ENCODE measurements around the gene C11orf68. TPM values are rescaled to one million over a fixed set of nuclear protein-coding genes. Genes with fewer than 3 reads are reported as not detected.

C11orf68 gene
- total RNA-seq, 1 donor from 2014 or later: 34.6 TPM

DNA sequence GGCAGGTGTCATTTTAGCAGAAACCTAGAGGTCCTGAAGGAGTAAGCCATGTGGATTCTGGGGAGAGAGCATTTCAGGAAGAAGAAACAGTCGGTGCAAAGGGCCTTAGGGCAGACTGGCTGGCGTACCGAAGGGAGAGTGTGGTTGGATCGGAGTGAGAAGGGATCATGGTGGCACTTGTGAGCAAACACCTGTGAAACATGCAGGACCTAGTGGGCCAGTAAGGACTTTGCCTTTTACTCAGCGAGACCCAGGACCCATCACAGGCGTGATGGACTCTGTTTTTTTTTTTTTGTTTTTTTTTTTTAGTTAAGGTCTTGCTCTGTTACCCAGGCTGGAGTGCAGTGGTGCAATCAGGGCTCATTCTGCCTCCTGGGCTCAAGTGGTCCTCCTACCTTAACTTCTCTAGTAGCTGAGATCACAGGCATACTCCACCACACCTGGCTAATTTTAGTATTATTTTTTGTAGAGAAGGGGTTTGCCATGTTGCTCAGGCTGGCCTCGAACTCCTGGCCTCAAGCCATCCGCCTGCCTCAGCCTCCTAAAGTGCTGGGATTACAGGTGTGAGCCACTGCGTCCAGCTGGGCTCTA is 23.0 kb upstream of the C11orf68 start:
- Histone ChIP-seq H3K9ac (ENCODE audit: low read length) (peak overlapping the region; percentile 13), H3K79me2 (ENCODE audit: insufficient read depth, low read length) (no peaks in the 10 kb centered on the region), H2AFZ (ENCODE audit: low read depth, low read length) (peak overlapping the region; percentile 51), H3K4me3 (ENCODE audit: insufficient read depth, low read depth, low read length) (peak overlapping the region; percentile 25), H3K9me3 (ENCODE audit: insufficient read depth, low read depth, low read length) (no peaks in the 10 kb centered on the region), H3K36me3 (ENCODE audit: insufficient read depth, low read length) (no peaks in the 10 kb centered on the region), H4K20me1 (ENCODE audit: insufficient read depth, low read length) (no peaks in the 10 kb centered on the region), H3K27me3 (ENCODE audit: insufficient read depth, low read length) (no peaks in the 10 kb centered on the region), H3K4me1 (ENCODE audit: insufficient read depth, low read length) (peaks cover 11% of the 10 kb centered on the region), H3K4me2 (ENCODE audit: low read length) (peak overlapping the region; percentile 70), H3K27ac (ENCODE audit: low read depth, low read length) (peak overlapping the region; percentile 25)
- Mint-ChIP-seq H3K36me3 (ENCODE audit: low read depth, unreplicated experiment) (no peaks in the 10 kb centered on the region), H3K9me3 (ENCODE audit: unreplicated experiment) (no peaks in the 10 kb centered on the region), H3K4me1 (ENCODE audit: low read depth, unreplicated experiment) (peaks cover 9% of the 10 kb centered on the region), H3K4me3 (ENCODE audit: unreplicated experiment) (peak overlapping the region; percentile 4), H3K27ac (ENCODE audit: unreplicated experiment) (peak overlapping the region; percentile 19), H3K27me3 (ENCODE audit: low read depth, unreplicated experiment) (peaks cover 5% of the 10 kb centered on the region)
- FAIRE-seq (no peak), DNase-seq (ENCODE audit: low read depth) (no peak)
- TF ChIP-seq, protein P1, sequence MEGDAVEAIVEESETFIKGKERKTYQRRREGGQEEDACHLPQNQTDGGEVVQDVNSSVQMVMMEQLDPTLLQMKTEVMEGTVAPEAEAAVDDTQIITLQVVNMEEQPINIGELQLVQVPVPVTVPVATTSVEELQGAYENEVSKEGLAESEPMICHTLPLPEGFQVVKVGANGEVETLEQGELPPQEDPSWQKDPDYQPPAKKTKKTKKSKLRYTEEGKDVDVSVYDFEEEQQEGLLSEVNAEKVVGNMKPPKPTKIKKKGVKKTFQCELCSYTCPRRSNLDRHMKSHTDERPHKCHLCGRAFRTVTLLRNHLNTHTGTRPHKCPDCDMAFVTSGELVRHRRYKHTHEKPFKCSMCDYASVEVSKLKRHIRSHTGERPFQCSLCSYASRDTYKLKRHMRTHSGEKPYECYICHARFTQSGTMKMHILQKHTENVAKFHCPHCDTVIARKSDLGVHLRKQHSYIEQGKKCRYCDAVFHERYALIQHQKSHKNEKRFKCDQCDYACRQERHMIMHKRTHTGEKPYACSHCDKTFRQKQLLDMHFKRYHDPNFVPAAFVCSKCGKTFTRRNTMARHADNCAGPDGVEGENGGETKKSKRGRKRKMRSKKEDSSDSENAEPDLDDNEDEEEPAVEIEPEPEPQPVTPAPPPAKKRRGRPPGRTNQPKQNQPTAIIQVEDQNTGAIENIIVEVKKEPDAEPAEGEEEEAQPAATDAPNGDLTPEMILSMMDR (IDR thresholded peaks at IDR 0.05; ENCODE audit: insufficient read depth, low read depth, low read length): no peak
- no peak for TF ChIP-seq EZH2 (IDR thresholded peaks at IDR 0.05; ENCODE audit: insufficient read depth, low read length)

- H3K27ac ChIP-seq (ENCODE audit: low read depth, low read length): no peak overlapping the region
- no peaks in the 10 kb centered on the region for H3K79me2 ChIP-seq (ENCODE audit: insufficient read depth, low read length)
- H2AFZ ChIP-seq (ENCODE audit: low read depth, low read length): no peak overlapping the region
- peaks cover 2% of the 10 kb centered on the region for H3K27me3 Mint-ChIP-seq (ENCODE audit: low read depth, unreplicated experiment)
- no peak overlapping the region for H3K4me3 Mint-ChIP-seq (ENCODE audit: unreplicated experiment)
- no peak overlapping the region for H3K4me2 ChIP-seq (ENCODE audit: low read length)
- FAIRE-seq (no peak), DNase-seq (ENCODE audit: low read depth) (no peak)
- no peak overlapping the region for H3K4me3 ChIP-seq (ENCODE audit: insufficient read depth, low read depth, low read length)
- peaks cover 9% of the 10 kb centered on the region for H3K4me1 Mint-ChIP-seq (ENCODE audit: low read depth, unreplicated experiment)
- H3K9ac ChIP-seq (ENCODE audit: low read length): no peak overlapping the region
- H3K36me3 ChIP-seq (ENCODE audit: insufficient read depth, low read length): no peaks in the 10 kb centered on the region
- TF ChIP-seq, protein P1 (IDR thresholded peaks at IDR 0.05; ENCODE audit: insufficient read depth, low read depth, low read length): no peak
- TF ChIP-seq EZH2 (IDR thresholded peaks at IDR 0.05; ENCODE audit: insufficient read depth, low read length): no peak
- H3K36me3 Mint-ChIP-seq (ENCODE audit: low read depth, unreplicated experiment): no peaks in the 10 kb centered on the region
- no peak overlapping the region for H3K27ac Mint-ChIP-seq (ENCODE audit: unreplicated experiment)
- peaks cover 12% of the 10 kb centered on the region for H3K4me1 ChIP-seq (ENCODE audit: insufficient read depth, low read length)
- no peaks in the 10 kb centered on the region for H3K9me3 ChIP-seq (ENCODE audit: insufficient read depth, low read depth, low read length)
- H3K27me3 ChIP-seq (ENCODE audit: insufficient read depth, low read length): no peaks in the 10 kb centered on the region
- no peaks in the 10 kb centered on the region for H3K9me3 Mint-ChIP-seq (ENCODE audit: unreplicated experiment)
- H4K20me1 ChIP-seq (ENCODE audit: insufficient read depth, low read length): no peaks in the 10 kb centered on the region
Measured at GRCh38 chr11:65937766-65938165, 18.9 kb upstream of the C11orf68 start.

DNA sequence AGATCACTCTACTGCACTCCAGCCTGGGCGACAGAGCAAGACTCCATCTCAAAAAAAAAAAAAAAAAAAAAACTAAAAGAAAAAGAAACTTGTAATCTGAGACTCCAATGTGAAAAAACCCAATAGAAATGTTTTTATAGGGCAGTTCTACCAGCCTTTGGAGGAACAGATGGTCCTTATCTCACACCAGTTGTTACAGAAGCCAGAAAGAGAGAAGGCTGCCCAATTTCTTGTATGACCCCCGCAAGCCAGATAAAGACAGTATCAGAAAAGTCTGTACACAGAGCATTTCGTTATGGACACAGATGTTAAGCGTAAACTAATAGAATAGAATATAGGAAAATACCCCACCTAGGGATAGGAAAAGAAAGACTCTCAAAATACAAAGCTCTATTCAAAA is 15.2 kb upstream of the C11orf68 start:
- FAIRE-seq: no peak
- Histone ChIP-seq H3K79me2 (ENCODE audit: insufficient read depth, low read length) (no peaks in the 10 kb centered on the region), H3K4me2 (ENCODE audit: low read length) (no peak overlapping the region), H3K27ac (ENCODE audit: low read depth, low read length) (no peak overlapping the region), H3K9ac (ENCODE audit: low read length) (no peak overlapping the region), H3K4me3 (ENCODE audit: insufficient read depth, low read depth, low read length) (no peak overlapping the region), H3K4me1 (ENCODE audit: insufficient read depth, low read length) (peaks cover 7% of the 10 kb centered on the region), H3K27me3 (ENCODE audit: insufficient read depth, low read length) (no peaks in the 10 kb centered on the region), H3K9me3 (ENCODE audit: insufficient read depth, low read depth, low read length) (no peaks in the 10 kb centered on the region), H2AFZ (ENCODE audit: low read depth, low read length) (no peak overlapping the region), H3K36me3 (ENCODE audit: insufficient read depth, low read length) (no peaks in the 10 kb centered on the region), H4K20me1 (ENCODE audit: insufficient read depth, low read length) (no peaks in the 10 kb centered on the region)
- H3K9me3 Mint-ChIP-seq (ENCODE audit: unreplicated experiment): peaks cover 3% of the 10 kb centered on the region
- DNase-seq (ENCODE audit: low read depth): no peak
- peaks cover 2% of the 10 kb centered on the region for H3K27me3 Mint-ChIP-seq (ENCODE audit: low read depth, unreplicated experiment)
- peaks cover 2% of the 10 kb centered on the region for H3K36me3 Mint-ChIP-seq (ENCODE audit: low read depth, unreplicated experiment)
- no peak overlapping the region for H3K4me3 Mint-ChIP-seq (ENCODE audit: unreplicated experiment)
- no peak overlapping the region for H3K27ac Mint-ChIP-seq (ENCODE audit: unreplicated experiment)
- TF ChIP-seq, protein P1 (IDR thresholded peaks at IDR 0.05; ENCODE audit: insufficient read depth, low read depth, low read length): no peak
- TF ChIP-seq EZH2 (IDR thresholded peaks at IDR 0.05; ENCODE audit: insufficient read depth, low read length): no peak
- no peaks in the 10 kb centered on the region for H3K4me1 Mint-ChIP-seq (ENCODE audit: low read depth, unreplicated experiment)
